HEK293T (cell line): Measurements from ENCODE around the gene NEUROD2.

Experiments
- ARNT ChIP-seq: fragments of 450-650 bp; IDR thresholded peaks from 2 replicates; pipeline ENCODE4 v1.6.1; 2017; ENCODE audit warnings: mild to moderate bottlenecking
- BHLHE40 ChIP-seq: fragments of 450-650 bp; IDR thresholded peaks from 2 replicates; pipeline ENCODE4 v1.6.1; 2016; ENCODE audit warnings: mild to moderate bottlenecking, moderate library complexity, borderline replicate concordance
- CTBP1 ChIP-seq: fragments of 450-650 bp; IDR thresholded peaks from 2 replicates; pipeline ENCODE4 v1.6.1; 2016; ENCODE audit warnings: borderline replicate concordance
- ELF4 ChIP-seq: fragments of 450-650 bp; IDR thresholded peaks from 2 replicates; pipeline ENCODE4 v1.6.1; 2017; ENCODE audit warnings: antibody characterized with exemption
- FOXA1 ChIP-seq: fragments of 450-650 bp; IDR thresholded peaks from 2 replicates; pipeline ENCODE4 v1.6.1; 2016; ENCODE audit warnings: mild to moderate bottlenecking
- FOXK2 ChIP-seq: fragments of 450-650 bp; IDR thresholded peaks from 2 replicates; pipeline ENCODE4 v1.6.1; 2016; ENCODE audit warnings: mild to moderate bottlenecking
- FOXM1 ChIP-seq: fragments of 450-650 bp; IDR thresholded peaks from 2 replicates; pipeline ENCODE4 v1.6.1; 2017; ENCODE audit warnings: mild to moderate bottlenecking, borderline replicate concordance
- HDGF ChIP-seq: fragments of 450-650 bp; IDR thresholded peaks from 2 replicates; pipeline ENCODE4 v1.6.1; 2017; ENCODE audit warnings: antibody characterized with exemption, borderline replicate concordance
- LEF1 ChIP-seq: fragments of 450-650 bp; IDR thresholded peaks from 2 replicates; pipeline ENCODE4 v1.6.1; 2017; ENCODE audit warnings: mild to moderate bottlenecking, borderline replicate concordance
- SP1 ChIP-seq: fragments of 450-650 bp; IDR thresholded peaks from 2 replicates; pipeline ENCODE4 v1.6.1; 2017
- SUZ12 ChIP-seq: fragments of 450-650 bp; IDR thresholded peaks from 2 replicates; pipeline ENCODE4 v1.6.1; 2016; ENCODE audit warnings: mild to moderate bottlenecking
- TARDBP ChIP-seq: fragments of 450-650 bp; IDR thresholded peaks from 2 replicates; pipeline ENCODE4 v1.6.1; 2016
- ZNF384 ChIP-seq: fragments of 450-650 bp; IDR thresholded peaks from 2 replicates; pipeline ENCODE4 v1.6.1; 2016

DNA sequence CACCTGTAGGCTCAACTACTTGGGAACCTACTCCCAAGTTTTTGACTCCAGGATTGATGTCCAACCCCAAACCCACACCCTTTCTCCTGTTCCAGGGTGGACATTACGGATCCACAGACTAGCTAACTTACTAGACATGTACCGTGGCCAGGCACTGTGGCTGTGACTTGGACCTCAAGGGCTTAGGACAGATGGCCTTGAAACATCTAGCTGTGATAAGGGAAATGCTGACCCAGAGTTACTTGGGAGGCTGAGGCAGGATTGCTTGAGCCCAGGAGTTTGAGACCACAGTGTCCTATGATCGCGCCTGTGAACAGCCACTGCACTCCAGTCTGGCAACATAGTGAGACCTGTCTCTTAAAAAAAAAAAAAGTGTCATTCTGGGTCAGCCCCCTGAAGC lies 33.4 kb upstream of the NEUROD2 start:
- no peak for TF ChIP-seq CTBP1
- TF ChIP-seq TARDBP = no peak
- TF ChIP-seq LEF1 = no peak
- no peak for TF ChIP-seq BHLHE40
- TF ChIP-seq SP1 = no peak
- no peak for TF ChIP-seq FOXM1
- no peak for TF ChIP-seq HDGF
- TF ChIP-seq FOXA1 = no peak
- TF ChIP-seq ZNF384 = no peak
- TF ChIP-seq FOXK2 = no peak
- no peak for TF ChIP-seq ARNT
- no peak for TF ChIP-seq SUZ12
- no peak for TF ChIP-seq ELF4
